ENCODE results near the gene MICB. TPM values are rescaled to one million over a fixed set of nuclear protein-coding genes. Genes with fewer than 3 reads are reported as not detected.

The MICB gene
- total RNA-seq, 2 experiments from 2014 or later, result 14.3 to 14.7 TPM

DNA sequence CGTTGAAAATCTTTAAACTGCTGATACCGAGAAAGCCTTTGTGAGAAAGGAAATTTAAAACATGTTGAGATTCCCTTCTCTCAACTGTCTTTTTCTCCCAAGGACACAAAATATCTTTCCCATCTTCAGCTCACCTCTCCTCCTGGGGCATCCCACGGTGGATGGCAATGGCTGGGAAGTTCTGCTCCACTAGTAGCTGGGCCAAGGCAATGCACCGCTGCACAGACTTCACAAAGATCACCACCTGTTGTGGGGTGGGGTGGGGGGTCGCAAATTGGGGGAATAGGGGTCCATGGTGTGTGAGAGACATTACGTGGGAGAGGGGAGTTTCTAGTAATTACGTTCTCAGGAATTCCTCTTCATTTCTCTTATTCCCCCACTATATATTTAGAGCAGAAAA is 33.2 kb downstream of the MICB start:
- Mint-ChIP-seq H3K4me3 (no peak overlapping the region), H3K4me1 (ENCODE audit: low read depth) (peaks cover 7% of the 10 kb centered on the region), H3K36me3 (ENCODE audit: low read depth) (peaks cover 80% of the 10 kb centered on the region), H3K27ac (no peak overlapping the region), H3K9me3 (no peaks in the 10 kb centered on the region), H3K27me3 (no peaks in the 10 kb centered on the region)
- Histone ChIP-seq H3K4me1 (ENCODE audit: insufficient read depth, low read length) (no peaks in the 10 kb centered on the region), H3K27ac (ENCODE audit: low read depth in 1 of 2, low read length in 2 of 2) (no peak overlapping the region), H3K4me3 (ENCODE audit: low read length) (no peak overlapping the region), H3K27me3 (ENCODE audit: control insufficient read depth in 1 of 2, insufficient read depth in 2 of 2, low read length in 2 of 2) (no peaks in the 10 kb centered on the region), H3K9me3 (ENCODE audit: control insufficient read depth in 1 of 2, insufficient read depth in 1 of 2, low read length in 2 of 2) (no peaks in the 10 kb centered on the region), H3K36me3 (ENCODE audit: insufficient read depth, low read length) (peaks cover 66% of the 10 kb centered on the region)
- intact Hi-C loops (cut with DNase I, micrococcal nuclease), result no loop called here
- ChIA-PET POLR2A (interaction anchor here (1.3 to 1.9 kb wide), 2 partner anchors 10 to 36 kb away, joined by 6 to 9 read pairs; partner anchors contain the start of gene DDX39B), CTCF (no interaction called here)
- TF ChIP-seq, protein P1, sequence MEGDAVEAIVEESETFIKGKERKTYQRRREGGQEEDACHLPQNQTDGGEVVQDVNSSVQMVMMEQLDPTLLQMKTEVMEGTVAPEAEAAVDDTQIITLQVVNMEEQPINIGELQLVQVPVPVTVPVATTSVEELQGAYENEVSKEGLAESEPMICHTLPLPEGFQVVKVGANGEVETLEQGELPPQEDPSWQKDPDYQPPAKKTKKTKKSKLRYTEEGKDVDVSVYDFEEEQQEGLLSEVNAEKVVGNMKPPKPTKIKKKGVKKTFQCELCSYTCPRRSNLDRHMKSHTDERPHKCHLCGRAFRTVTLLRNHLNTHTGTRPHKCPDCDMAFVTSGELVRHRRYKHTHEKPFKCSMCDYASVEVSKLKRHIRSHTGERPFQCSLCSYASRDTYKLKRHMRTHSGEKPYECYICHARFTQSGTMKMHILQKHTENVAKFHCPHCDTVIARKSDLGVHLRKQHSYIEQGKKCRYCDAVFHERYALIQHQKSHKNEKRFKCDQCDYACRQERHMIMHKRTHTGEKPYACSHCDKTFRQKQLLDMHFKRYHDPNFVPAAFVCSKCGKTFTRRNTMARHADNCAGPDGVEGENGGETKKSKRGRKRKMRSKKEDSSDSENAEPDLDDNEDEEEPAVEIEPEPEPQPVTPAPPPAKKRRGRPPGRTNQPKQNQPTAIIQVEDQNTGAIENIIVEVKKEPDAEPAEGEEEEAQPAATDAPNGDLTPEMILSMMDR (IDR thresholded peaks at IDR 0.05), result no peak
- ATAC-seq (ENCODE audit: poor library complexity), result no peak
- DNase-seq, result no peak

DNA sequence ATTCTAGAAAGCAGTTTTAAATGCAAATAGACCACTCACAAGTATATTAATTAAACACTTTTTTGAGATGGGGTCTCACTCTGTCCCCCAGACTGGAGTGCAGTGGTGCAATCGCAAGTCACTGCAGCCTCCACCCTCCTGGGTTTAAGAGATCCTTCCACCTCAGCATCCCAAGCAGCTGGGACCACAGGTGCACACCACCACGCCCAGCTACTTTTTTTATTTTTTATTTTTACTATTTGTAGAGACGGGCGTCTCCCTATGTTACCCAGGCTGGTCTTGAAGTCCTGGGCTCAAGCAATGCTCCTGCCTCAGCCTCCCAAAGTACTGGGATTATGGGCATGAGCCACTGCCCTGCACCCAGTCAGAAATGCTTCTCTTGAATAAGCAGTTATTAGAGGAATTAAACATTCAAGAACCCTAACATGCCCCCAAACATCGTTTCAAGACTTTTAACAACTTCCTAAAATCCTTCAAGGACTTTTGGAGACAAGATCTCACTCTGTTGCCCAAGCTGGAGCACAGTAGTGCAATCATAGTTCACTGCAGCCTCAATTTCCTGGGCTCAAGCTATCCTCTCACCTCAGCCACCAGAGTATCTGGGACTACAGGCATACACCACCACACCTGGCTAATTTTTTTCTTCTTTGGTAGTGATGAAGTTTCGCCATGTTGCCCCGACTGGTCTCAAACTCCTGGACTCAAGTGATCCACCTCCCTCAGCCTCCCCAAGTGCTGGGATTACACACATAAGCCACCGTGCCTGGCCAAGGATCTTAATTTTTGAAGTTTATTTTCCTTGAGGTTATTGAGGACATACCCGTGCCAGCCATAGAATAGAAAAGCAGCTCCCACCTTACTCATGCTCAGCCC is 34.1 kb downstream of the MICB start:
- peaks cover 2% of the 10 kb centered on the region for H3K4me1 ChIP-seq (ENCODE audit: insufficient read depth, low read length)
- no peaks in the 10 kb centered on the region for H3K9me3 Mint-ChIP-seq
- peaks cover 87% of the 10 kb centered on the region for H3K36me3 Mint-ChIP-seq (ENCODE audit: low read depth)
- ChIA-PET CTCF (no interaction called here), POLR2A (interaction anchor here (1.2 to 1.9 kb wide), 3 partner anchors 9 to 37 kb away, joined by 6 to 9 read pairs (median 6); partner anchors contain the start of gene DDX39B)
- no peak for ATAC-seq (ENCODE audit: poor library complexity)
- no peaks in the 10 kb centered on the region for H3K9me3 ChIP-seq (ENCODE audit: control insufficient read depth in 1 of 2, insufficient read depth in 1 of 2, low read length in 2 of 2)
- DNase-seq, result no peak
- H3K4me1 Mint-ChIP-seq (ENCODE audit: low read depth), result peaks cover 11% of the 10 kb centered on the region
- H3K27ac Mint-ChIP-seq, result no peak overlapping the region
- no peaks in the 10 kb centered on the region for H3K27me3 Mint-ChIP-seq
- H3K4me3 Mint-ChIP-seq, result no peak overlapping the region
- H3K36me3 ChIP-seq (ENCODE audit: insufficient read depth, low read length), result peaks cover 75% of the 10 kb centered on the region
- no peak overlapping the region for H3K27ac ChIP-seq (ENCODE audit: low read depth in 1 of 2, low read length in 2 of 2)
- intact Hi-C loops (cut with DNase I, micrococcal nuclease), result no loop called here
- no peaks in the 10 kb centered on the region for H3K27me3 ChIP-seq (ENCODE audit: control insufficient read depth in 1 of 2, insufficient read depth in 2 of 2, low read length in 2 of 2)
- TF ChIP-seq, protein P1 (IDR thresholded peaks at IDR 0.05), result no peak
- H3K4me3 ChIP-seq (ENCODE audit: low read length), result no peak overlapping the region

DNA sequence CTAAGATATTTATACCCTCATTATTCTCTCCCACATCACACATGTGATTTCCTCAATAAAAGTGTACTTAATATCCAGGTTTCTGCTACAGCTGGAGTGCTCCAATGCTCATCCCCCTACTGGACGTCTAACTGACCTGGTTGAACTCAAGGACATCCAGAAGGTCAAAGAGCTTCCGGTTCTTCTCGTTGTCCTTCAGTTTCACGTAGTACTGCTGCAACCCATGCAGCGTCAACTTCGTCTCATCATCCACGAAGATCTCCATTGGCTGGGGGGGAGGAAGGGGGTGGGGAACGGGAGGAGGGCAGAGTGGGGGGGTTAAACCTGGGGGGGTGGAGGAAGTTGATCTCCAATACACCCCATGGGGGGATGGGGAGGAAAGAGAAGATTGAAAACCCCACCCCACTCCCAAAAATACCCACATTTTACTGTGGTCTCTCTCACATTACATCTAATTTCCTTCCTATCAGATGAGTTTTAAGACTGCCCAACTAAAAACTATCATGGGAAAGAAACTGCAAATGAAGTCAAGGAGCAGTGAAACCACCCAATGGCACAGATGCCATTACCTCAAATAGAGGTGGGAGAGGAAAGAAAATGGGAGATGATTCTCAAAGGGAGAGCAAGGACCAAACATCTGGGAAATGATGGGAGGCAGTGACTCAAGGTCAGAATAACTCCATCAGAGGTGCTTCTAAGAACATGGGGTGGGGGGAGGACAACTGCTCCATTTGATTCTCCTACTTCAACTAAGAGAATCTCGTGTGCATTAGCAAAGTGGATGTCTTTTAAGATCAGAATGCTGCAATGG is 34.9 kb downstream of the MICB start:
- CTCF ChIA-PET, result no interaction called here
- Mint-ChIP-seq H3K9me3 (no peaks in the 10 kb centered on the region), H3K36me3 (ENCODE audit: low read depth) (peaks cover 92% of the 10 kb centered on the region), H3K4me1 (ENCODE audit: low read depth) (peaks cover 11% of the 10 kb centered on the region), H3K4me3 (no peak overlapping the region), H3K27ac (no peak overlapping the region), H3K27me3 (no peaks in the 10 kb centered on the region)
- intact Hi-C loops (cut with DNase I, micrococcal nuclease), result no loop called here
- POLR2A ChIA-PET, result interaction anchor here (1.2 to 1.9 kb wide), 2 partner anchors 8 to 38 kb away, joined by 6 read pairs; partner anchors contain the start of gene DDX39B
- TF ChIP-seq, protein P1 (IDR thresholded peaks at IDR 0.05), result no peak
- H3K4me1 ChIP-seq (ENCODE audit: insufficient read depth, low read length), result peaks cover 6% of the 10 kb centered on the region
- no peak overlapping the region for H3K4me3 ChIP-seq (ENCODE audit: low read length)
- H3K27ac ChIP-seq (ENCODE audit: low read depth in 1 of 2, low read length in 2 of 2), result no peak overlapping the region
- peaks cover 83% of the 10 kb centered on the region for H3K36me3 ChIP-seq (ENCODE audit: insufficient read depth, low read length)
- no peak for DNase-seq
- no peak for ATAC-seq (ENCODE audit: poor library complexity)
- H3K9me3 ChIP-seq (ENCODE audit: control insufficient read depth in 1 of 2, insufficient read depth in 1 of 2, low read length in 2 of 2), result no peaks in the 10 kb centered on the region
- no peaks in the 10 kb centered on the region for H3K27me3 ChIP-seq (ENCODE audit: control insufficient read depth in 1 of 2, insufficient read depth in 2 of 2, low read length in 2 of 2)

Data from CD4-positive, alpha-beta T cell (primary cell).